NT2/D1 (cell line): Measurements from ENCODE around the gene ABLIM2.

ENCODE experiments used
- SUZ12 ChIP-seq: IDR thresholded peaks from 2 replicates; pipeline ENCODE4 v1.6.1; 2011; ENCODE audit not compliant: insufficient read length, insufficient read depth; ENCODE audit errors: extremely low read depth
- YY1 ChIP-seq: IDR thresholded peaks from 2 replicates; pipeline ENCODE4 v1.6.1; 2011; ENCODE audit not compliant: insufficient read length, insufficient read depth
- ZNF274 ChIP-seq: IDR thresholded peaks from 2 replicates; pipeline ENCODE4 v1.6.1; 2011; ENCODE audit warnings: mild to moderate bottlenecking, low read depth, low read length

DNA sequence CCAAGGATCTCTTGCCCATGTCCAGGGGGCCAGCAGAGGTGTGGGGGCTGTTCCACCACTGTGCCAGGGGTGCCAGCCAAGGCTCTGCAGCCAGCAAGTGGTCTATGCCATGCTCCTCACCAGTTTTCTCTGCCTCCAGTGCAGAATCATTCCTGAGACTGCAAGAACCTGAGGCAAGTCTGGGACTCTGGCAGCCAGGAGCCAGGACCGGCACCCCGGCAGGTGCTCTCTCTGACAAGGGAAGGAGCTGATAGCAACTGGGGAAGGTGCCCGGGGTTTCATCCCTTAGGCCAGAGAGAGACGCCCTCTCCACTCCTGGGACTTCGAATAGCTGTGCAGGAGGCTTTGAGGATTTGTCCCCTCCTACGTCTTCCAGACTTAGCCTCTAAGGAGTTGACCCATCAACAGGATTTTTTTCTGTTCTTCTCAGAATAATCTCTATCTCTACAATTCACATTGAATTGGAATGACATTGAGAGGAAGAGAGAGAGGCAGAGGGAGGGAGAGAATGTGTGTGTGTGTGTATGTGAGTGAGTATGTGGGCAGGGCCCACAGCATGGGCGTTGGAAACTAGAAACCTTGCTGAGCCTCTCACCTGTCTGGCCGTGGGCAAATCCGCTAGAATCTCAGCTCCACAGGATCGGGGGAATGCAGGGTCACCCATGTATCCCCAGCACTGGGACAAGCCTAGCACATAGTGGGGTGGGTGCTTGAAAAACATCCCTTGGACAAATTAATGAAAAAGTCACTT is 144.5 kb downstream of the ABLIM2 start:
- TF ChIP-seq ZNF274: no peak
- TF ChIP-seq YY1: no peak
- no peak for TF ChIP-seq SUZ12
